ENCODE results near the gene MBD3L3.
"Not testable (repeated sequence)": the region's sequence is repeated elsewhere in the genome, so short reads cannot be mapped to it uniquely, and the experiment has no call there.

MBD3L3 gene

GRCh38 chr19:7058576-7058975 lies at the start of gene MBD3L3:
TSS of gene MBD3L3 (minus strand) at chr19:7058676. CDS start at chr19:7058605, 71 bp downstream.
- not testable (repeated sequence) for DNase-seq (ENCODE audit: low spot score)

- no peak for DNase-seq (ENCODE audit: low spot score)
Measured at GRCh38 chr19:7106711-7107657, 48.5 kb upstream of the MBD3L3 start.

- no peak for DNase-seq (ENCODE audit: low spot score)
Measured at GRCh38 chr19:7104747-7105447, 46.4 kb upstream of the MBD3L3 start.

- DNase-seq (ENCODE audit: low spot score) = no peak
Measured at GRCh38 chr19:7101498-7102253, 43.2 kb upstream of the MBD3L3 start.

- no peak for DNase-seq (ENCODE audit: low spot score)
Measured at GRCh38 chr19:7099597-7099921, 41.1 kb upstream of the MBD3L3 start.

- DNase-seq (ENCODE audit: low spot score) = peak; percentile 88
Measured at GRCh38 chr19:7098701-7099596, 40.5 kb upstream of the MBD3L3 start.

- no peak for DNase-seq (ENCODE audit: low spot score)
Measured at GRCh38 chr19:7098096-7098495, 39.6 kb upstream of the MBD3L3 start.

GRCh38 chr19:7088999-7089398 lies 30.5 kb upstream of the MBD3L3 start:
- DNase-seq (ENCODE audit: low spot score) = no peak

GRCh38 chr19:7083076-7083956 lies 24.8 kb upstream of the MBD3L3 start:
- DNase-seq (ENCODE audit: low spot score) = no peak

GRCh38 chr19:7078008-7078407 lies 19.5 kb upstream of the MBD3L3 start:
- no peak for DNase-seq (ENCODE audit: low spot score)

- no peak for DNase-seq (ENCODE audit: low spot score)
Measured at GRCh38 chr19:7076151-7076550, 17.7 kb upstream of the MBD3L3 start.

- DNase-seq (ENCODE audit: low spot score) = no peak
Measured at GRCh38 chr19:7074705-7075282, 16.3 kb upstream of the MBD3L3 start.

- no peak for DNase-seq (ENCODE audit: low spot score)
Measured at GRCh38 chr19:7072541-7072940, 14.1 kb upstream of the MBD3L3 start.

GRCh38 chr19:7069904-7070226 lies 11.4 kb upstream of the MBD3L3 start:
- DNase-seq (ENCODE audit: low spot score) = no peak

- peak; percentile 99 for DNase-seq (ENCODE audit: low spot score)
Measured at GRCh38 chr19:7069042-7069903, 10.8 kb upstream of the MBD3L3 start, which contains the start of gene ZNF557. TSS of gene ZNF557 (plus strand) at chr19:7069703. CDS start at chr19:7075075, 5,372 bp downstream.

- no peak for DNase-seq (ENCODE audit: low spot score)
Measured at GRCh38 chr19:7068599-7068998, 10.1 kb upstream of the MBD3L3 start.

GRCh38 chr19:7067716-7068115 lies 9.2 kb upstream of the MBD3L3 start:
- no peak for DNase-seq (ENCODE audit: low spot score)

GRCh38 chr19:7067122-7067521 lies 8.6 kb upstream of the MBD3L3 start:
- not testable (repeated sequence) for DNase-seq (ENCODE audit: low spot score)

GRCh38 chr19:7063764-7064418 lies 5.4 kb upstream of the MBD3L3 start:
- DNase-seq (ENCODE audit: low spot score) = no peak

All from activated CD4-positive, alpha-beta T cell treated with anti-CD3 and anti-CD28 coated beads, Interleukin-2, Interleukin-4, amounts not matched to agents 100 ng/mL and 50 ng/mL, durations not matched to agents 16 hours and 8 hours (primary cell).